BE2C (cell line): ENCODE data around the gene SPAG16.

ENCODE experiments used
- DNase-seq: peaks from one replicate; pipeline ENCODE4 v3.0.0-alpha.2; 2020
- H3K27me3 ChIP-seq: fragments of 250-450 bp; sonication (Bioruptor Pico); 2 replicates; pipeline ENCODE4 v1.5.1; 2020; ENCODE audit warnings: mild to moderate bottlenecking
- H3K36me3 ChIP-seq: fragments of 250-450 bp; sonication (Bioruptor Pico); 2 replicates; pipeline ENCODE4 v1.5.1; 2020; ENCODE audit warnings: mild to moderate bottlenecking
- H3K4me1 ChIP-seq: fragments of 250-450 bp; sonication (Bioruptor Pico); 2 replicates; pipeline ENCODE4 v1.5.1; 2020
- H3K4me3 ChIP-seq: 2 replicates; pipeline ENCODE4 v1.5.1; 2011; ENCODE audit warnings: low read depth, low read length
- H3K9me3 ChIP-seq: fragments of 250-450 bp; sonication (Bioruptor Pico); 2 replicates; pipeline ENCODE4 v1.5.1; 2020
- TF ChIP-seq, protein P1 (sequence below): IDR thresholded peaks from 2 replicates; pipeline ENCODE4 v1.5.1; 2012; ENCODE audit warnings: mild to moderate bottlenecking, low read depth, low read length

SPAG16 gene

DNA sequence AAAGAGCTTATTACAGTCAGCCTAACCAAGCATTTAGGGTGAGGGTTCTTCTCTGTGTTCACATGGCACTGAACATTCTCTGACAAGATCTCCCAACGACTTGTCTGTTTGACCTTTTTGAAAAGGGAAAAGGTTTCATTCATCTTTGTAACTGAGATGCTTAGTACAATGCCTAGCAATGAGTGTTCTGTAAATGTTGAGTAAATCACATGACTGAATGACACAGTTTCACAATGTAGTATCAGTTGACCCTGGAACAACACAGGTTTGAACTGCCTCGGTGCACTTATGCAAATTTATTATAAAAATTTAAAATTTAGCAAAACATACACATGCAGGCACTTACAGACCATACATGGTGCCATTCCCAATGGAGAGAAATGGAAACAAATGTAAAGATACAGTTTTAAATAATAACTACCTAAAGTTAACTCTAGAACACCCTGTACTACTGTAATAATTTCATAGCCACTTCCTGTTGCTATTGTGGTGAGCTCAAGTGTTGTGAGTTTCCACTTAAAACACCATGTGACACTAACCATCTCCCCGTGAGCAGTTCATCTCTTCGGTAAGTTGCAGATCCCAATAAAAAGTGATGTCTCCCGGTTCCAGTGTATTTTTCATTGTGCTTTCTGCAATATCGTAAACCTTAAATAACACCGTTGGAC lies 1092.5 kb downstream of the SPAG16 start:
- TF ChIP-seq, protein P1, sequence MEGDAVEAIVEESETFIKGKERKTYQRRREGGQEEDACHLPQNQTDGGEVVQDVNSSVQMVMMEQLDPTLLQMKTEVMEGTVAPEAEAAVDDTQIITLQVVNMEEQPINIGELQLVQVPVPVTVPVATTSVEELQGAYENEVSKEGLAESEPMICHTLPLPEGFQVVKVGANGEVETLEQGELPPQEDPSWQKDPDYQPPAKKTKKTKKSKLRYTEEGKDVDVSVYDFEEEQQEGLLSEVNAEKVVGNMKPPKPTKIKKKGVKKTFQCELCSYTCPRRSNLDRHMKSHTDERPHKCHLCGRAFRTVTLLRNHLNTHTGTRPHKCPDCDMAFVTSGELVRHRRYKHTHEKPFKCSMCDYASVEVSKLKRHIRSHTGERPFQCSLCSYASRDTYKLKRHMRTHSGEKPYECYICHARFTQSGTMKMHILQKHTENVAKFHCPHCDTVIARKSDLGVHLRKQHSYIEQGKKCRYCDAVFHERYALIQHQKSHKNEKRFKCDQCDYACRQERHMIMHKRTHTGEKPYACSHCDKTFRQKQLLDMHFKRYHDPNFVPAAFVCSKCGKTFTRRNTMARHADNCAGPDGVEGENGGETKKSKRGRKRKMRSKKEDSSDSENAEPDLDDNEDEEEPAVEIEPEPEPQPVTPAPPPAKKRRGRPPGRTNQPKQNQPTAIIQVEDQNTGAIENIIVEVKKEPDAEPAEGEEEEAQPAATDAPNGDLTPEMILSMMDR = no peak

DNA sequence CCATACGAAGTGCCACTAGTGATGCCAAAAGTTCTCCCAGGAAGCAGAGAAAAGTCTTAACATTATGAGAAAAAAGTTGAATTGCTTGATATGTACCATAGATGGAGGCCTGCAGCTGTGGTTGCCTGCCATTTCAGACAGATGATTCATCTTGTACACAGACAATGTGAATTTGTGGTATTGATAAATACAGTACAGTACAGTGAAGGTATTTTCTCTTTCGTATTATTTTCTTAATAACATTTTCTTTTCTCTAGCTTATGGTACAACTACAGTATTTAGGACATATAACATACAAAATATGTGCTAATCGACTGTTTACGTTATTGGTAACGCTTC lies 1093.0 kb downstream of the SPAG16 start:
- TF ChIP-seq, protein P1 = no peak
- DNase-seq = no peak
- Histone ChIP-seq H3K4me1 (no peaks in the 10 kb centered on the region), H3K27me3 (no peaks in the 10 kb centered on the region), H3K9me3 (no peaks in the 10 kb centered on the region), H3K4me3 (no peak overlapping the region), H3K36me3 (no peaks in the 10 kb centered on the region)

More for the DNA sequence above, 1092.5 kb downstream of the SPAG16 start:
- no peak for DNase-seq
- H3K27me3 ChIP-seq = no peaks in the 10 kb centered on the region
- H3K36me3 ChIP-seq = no peaks in the 10 kb centered on the region
- H3K9me3 ChIP-seq = no peaks in the 10 kb centered on the region
- H3K4me1 ChIP-seq = no peaks in the 10 kb centered on the region
- H3K4me3 ChIP-seq = no peak overlapping the region

DNA sequence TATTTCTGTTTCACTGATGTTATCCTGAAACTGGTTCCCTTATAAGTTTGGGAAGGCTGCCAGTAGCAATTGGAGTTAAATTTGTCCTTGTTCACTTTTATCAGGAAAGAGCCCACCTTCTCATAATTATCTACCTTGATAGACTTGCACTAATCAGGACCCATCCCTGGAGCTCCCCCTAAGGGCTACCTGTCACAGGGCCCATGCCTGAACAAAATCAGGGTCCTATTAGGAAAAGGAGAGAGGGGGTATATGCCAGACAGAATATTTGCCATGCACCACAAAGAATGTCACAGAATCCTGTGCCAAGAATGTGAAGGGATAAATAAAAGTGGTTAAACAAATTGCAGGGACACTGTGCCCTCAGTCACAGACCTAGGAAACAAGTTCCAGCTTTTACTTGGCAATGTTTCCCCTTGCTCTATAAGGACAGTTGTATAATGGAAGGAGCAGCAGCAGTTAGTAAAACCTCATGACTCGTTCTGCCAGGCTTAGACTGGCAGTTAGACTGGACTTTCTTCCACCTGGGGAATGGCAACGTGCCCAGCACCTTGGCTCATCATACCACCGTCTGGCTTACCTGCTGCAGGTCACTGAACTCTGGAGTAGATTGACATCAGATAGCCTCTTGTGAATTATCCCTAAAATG lies 1094.3 kb downstream of the SPAG16 start:
- no peak overlapping the region for H3K4me3 ChIP-seq
- TF ChIP-seq, protein P1 = no peak
- H3K4me1 ChIP-seq = no peaks in the 10 kb centered on the region
- no peak for DNase-seq
- H3K9me3 ChIP-seq = no peaks in the 10 kb centered on the region
- no peaks in the 10 kb centered on the region for H3K27me3 ChIP-seq
- H3K36me3 ChIP-seq = no peaks in the 10 kb centered on the region

DNA sequence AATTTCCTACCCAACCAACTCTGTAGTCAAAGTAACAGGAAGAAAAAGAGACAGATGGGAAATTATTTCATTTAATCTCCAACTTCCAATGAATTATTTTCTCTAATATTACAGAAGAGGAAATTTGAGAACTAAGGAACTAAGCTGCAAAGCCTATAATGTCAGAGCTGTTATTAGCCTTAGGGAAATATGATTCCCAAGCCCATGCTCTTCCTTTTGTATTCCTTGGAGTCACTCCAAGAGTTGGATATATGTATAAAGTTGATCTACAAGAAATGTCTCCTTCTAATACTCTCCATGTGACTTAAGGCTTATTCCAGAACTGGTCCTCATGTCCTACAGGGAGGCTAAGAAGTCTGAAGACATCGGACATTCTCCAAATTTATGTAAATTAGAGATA lies 1095.0 kb downstream of the SPAG16 start:
- Histone ChIP-seq H3K4me3 (no peak overlapping the region), H3K9me3 (no peaks in the 10 kb centered on the region), H3K36me3 (no peaks in the 10 kb centered on the region), H3K27me3 (no peaks in the 10 kb centered on the region), H3K4me1 (no peaks in the 10 kb centered on the region)
- TF ChIP-seq, protein P1 = no peak
- DNase-seq = no peak

DNA sequence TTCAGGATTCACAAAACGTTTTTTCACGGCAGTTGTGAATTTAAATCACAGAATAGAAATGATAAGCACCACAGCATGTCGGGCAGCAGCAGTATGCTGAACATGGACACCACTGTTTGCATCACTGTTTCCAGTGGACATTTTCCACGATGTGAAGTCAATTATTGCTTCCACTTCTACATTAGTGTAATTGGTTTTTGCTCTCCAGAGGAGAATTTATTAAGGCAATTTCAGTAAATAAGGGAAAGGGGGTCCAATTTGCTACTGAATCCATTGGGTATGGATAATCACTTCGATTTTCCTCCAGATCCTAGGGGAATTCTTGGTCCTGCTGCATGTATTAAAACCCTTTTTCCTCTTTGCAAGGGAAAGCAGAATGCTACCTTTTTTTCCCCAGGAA lies 1096.4 kb downstream of the SPAG16 start:
- Histone ChIP-seq H3K9me3 (no peaks in the 10 kb centered on the region), H3K4me3 (no peak overlapping the region), H3K36me3 (no peaks in the 10 kb centered on the region), H3K27me3 (no peaks in the 10 kb centered on the region), H3K4me1 (no peaks in the 10 kb centered on the region)
- TF ChIP-seq, protein P1 = no peak
- no peak for DNase-seq

DNA sequence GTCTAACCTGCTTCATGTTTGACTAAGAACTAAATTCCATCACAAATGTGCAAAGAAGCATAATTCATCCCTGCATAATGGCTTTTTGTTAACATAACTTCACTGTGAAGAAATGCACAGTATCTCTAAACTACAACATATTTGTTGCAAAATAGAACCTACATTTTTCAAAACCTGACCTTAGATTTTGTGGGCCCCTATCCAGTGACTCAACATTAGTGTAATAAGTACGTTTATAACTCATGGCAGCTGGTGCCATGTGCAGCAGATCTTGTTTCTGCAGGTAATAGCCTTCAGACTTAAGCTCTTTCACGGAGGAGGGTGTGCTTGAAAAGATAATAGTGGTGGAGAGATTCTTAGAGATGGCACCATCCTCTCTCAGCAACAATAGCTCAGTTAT lies 1098.0 kb downstream of the SPAG16 start:
- H3K36me3 ChIP-seq = no peaks in the 10 kb centered on the region
- TF ChIP-seq, protein P1 = no peak
- H3K4me1 ChIP-seq = no peaks in the 10 kb centered on the region
- DNase-seq = no peak
- H3K9me3 ChIP-seq = no peaks in the 10 kb centered on the region
- H3K27me3 ChIP-seq = no peaks in the 10 kb centered on the region
- no peak overlapping the region for H3K4me3 ChIP-seq
